ENCODE results near the gene ACCS. TPM values are rescaled to one million over a fixed set of nuclear protein-coding genes. Genes with fewer than 3 reads are reported as not detected.

ACCS gene
- total RNA-seq, 2 donors from 2014 or later, result 10.6 to 16.6 TPM

DNA sequence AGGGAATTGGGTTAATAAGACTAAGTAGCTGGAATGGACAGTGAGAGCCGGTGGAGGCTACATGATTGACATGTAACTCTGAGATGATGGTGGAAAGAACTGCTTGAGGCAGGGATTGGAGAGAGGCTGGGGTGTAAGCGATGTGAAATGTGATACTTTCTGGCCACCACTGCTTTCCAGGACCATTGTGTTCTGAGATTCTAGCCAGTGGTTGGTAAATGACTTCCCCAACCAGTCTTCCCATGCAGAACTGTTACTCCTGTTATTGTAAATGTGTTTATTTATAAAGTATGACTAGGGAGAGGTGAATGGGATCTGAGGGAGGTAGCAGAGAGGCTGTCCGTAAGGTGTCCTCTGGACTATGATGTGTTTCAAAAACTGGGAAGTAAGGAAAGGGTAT lies 47.5 kb downstream of the ACCS start:
- 86 to 100% methylated on average over 1 to 3 of the region's 3 CpGs for WGBS, 2 experiments (ENCODE audit: insufficient coverage in 1 of 2, insufficient read length in 1 of 2)
- H3K27ac ChIP-seq (ENCODE audit: low read depth, low read length), result no peak overlapping the region
- Mint-ChIP-seq H3K4me1 (peaks cover 1% of the 10 kb centered on the region), H3K4me3 (no peak overlapping the region), H3K9me3 (no peaks in the 10 kb centered on the region), H3K36me3 (ENCODE audit: low read depth) (peaks cover 34% of the 10 kb centered on the region), H3K27ac (no peak overlapping the region), H3K27me3 (ENCODE audit: insufficient read depth) (no peaks in the 10 kb centered on the region)
- TF ChIP-seq, protein P1, sequence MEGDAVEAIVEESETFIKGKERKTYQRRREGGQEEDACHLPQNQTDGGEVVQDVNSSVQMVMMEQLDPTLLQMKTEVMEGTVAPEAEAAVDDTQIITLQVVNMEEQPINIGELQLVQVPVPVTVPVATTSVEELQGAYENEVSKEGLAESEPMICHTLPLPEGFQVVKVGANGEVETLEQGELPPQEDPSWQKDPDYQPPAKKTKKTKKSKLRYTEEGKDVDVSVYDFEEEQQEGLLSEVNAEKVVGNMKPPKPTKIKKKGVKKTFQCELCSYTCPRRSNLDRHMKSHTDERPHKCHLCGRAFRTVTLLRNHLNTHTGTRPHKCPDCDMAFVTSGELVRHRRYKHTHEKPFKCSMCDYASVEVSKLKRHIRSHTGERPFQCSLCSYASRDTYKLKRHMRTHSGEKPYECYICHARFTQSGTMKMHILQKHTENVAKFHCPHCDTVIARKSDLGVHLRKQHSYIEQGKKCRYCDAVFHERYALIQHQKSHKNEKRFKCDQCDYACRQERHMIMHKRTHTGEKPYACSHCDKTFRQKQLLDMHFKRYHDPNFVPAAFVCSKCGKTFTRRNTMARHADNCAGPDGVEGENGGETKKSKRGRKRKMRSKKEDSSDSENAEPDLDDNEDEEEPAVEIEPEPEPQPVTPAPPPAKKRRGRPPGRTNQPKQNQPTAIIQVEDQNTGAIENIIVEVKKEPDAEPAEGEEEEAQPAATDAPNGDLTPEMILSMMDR (conservative IDR thresholded peaks at IDR 0.05), result no peak
- no peak overlapping the region for H3K4me3 ChIP-seq (ENCODE audit: low read length)
- H3K9ac ChIP-seq (ENCODE audit: extremely low read depth, low read length, poor library complexity, severe bottlenecking), result no peak overlapping the region
- no peak for DNase-seq
- H3K9me3 ChIP-seq (ENCODE audit: control insufficient read depth, low read length), result no peaks in the 10 kb centered on the region
- peaks cover 50% of the 10 kb centered on the region for H3K36me3 ChIP-seq (ENCODE audit: control insufficient read depth, insufficient read depth, low read length)
- H3K27me3 ChIP-seq (ENCODE audit: control insufficient read depth, insufficient read depth, low read length, poor library complexity, severe bottlenecking), result no peaks in the 10 kb centered on the region
- no peaks in the 10 kb centered on the region for H3K4me1 ChIP-seq (ENCODE audit: control insufficient read depth, insufficient read depth, low read length)

DNA sequence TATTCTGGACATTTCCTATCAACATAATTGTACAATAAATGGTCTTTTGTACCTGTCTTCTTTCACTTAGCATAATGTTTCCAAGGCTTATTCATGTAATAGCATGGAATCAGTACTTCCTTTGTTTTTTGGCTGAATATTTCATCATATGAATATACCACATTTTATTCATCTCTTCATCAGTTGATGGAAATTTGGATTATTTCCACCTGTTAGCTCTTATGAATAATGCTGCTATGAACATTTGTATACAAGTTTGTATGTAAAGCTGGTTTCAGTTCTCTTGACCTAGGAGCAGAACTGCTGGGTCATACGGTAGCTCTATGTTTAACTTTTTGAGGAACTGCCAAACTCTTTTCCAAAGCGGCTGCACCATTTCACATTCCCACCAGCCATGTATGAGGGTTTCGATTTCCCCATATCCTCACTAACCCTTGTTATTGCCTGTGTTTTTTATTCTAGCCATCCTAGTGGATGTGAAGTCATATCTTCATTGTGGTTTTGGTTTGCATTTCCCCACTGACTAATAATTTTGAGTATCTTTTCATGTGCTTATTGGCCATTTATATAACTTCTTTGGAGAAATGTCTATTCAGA lies 50.3 kb downstream of the ACCS start:
- TF ChIP-seq, protein P1 (conservative IDR thresholded peaks at IDR 0.05), result no peak
- H3K4me3 ChIP-seq (ENCODE audit: low read length), result no peak overlapping the region
- no peak overlapping the region for H3K27ac ChIP-seq (ENCODE audit: low read depth, low read length)
- no peak overlapping the region for H3K9ac ChIP-seq (ENCODE audit: extremely low read depth, low read length, poor library complexity, severe bottlenecking)
- no peaks in the 10 kb centered on the region for H3K9me3 Mint-ChIP-seq
- H3K27me3 ChIP-seq (ENCODE audit: control insufficient read depth, insufficient read depth, low read length, poor library complexity, severe bottlenecking), result no peaks in the 10 kb centered on the region
- H3K27me3 Mint-ChIP-seq (ENCODE audit: insufficient read depth), result no peaks in the 10 kb centered on the region
- no peak overlapping the region for H3K27ac Mint-ChIP-seq
- no peaks in the 10 kb centered on the region for H3K4me1 Mint-ChIP-seq
- H3K36me3 Mint-ChIP-seq (ENCODE audit: low read depth), result peaks cover 32% of the 10 kb centered on the region
- no peaks in the 10 kb centered on the region for H3K9me3 ChIP-seq (ENCODE audit: control insufficient read depth, low read length)
- no peak overlapping the region for H3K4me3 Mint-ChIP-seq
- DNase-seq, result no peak
- 80 to 95% methylated on average over 1 to 3 of the region's 3 CpGs for WGBS, 2 experiments (ENCODE audit: insufficient coverage in 1 of 2, insufficient read length in 1 of 2)
- peaks cover 41% of the 10 kb centered on the region for H3K36me3 ChIP-seq (ENCODE audit: control insufficient read depth, insufficient read depth, low read length)
- H3K4me1 ChIP-seq (ENCODE audit: control insufficient read depth, insufficient read depth, low read length), result no peaks in the 10 kb centered on the region

DNA sequence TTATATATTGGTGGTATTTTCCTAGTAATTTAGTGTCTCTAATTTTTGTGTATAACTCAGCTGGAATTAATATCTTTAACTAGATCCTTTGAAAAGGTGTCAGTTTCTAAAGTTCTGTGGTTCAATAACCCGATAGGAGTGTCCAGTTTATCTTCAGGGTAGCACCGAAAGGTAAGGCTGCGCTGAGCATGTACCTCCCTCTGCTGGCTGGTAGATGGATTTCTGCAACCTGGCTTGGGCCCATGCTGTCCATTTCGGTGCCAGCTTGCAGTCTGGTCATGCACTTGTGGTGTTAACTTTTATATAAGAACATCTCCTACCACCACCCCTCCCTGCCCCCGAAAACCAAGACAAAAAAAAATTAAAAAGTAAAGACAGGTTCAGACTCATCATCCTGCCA lies 54.1 kb downstream of the ACCS start:
- no peaks in the 10 kb centered on the region for H3K9me3 Mint-ChIP-seq
- peak; percentile 53 for DNase-seq

More for the DNA sequence above, 54.1 kb downstream of the ACCS start:
- H3K4me1 Mint-ChIP-seq, result no peaks in the 10 kb centered on the region
- Histone ChIP-seq H3K36me3 (ENCODE audit: control insufficient read depth, insufficient read depth, low read length) (peaks cover 24% of the 10 kb centered on the region), H3K4me1 (ENCODE audit: control insufficient read depth, insufficient read depth, low read length) (no peaks in the 10 kb centered on the region), H3K27ac (ENCODE audit: low read depth, low read length) (no peak overlapping the region), H3K9ac (ENCODE audit: extremely low read depth, low read length, poor library complexity, severe bottlenecking) (no peak overlapping the region), H3K4me3 (ENCODE audit: low read length) (no peak overlapping the region), H3K9me3 (ENCODE audit: control insufficient read depth, low read length) (no peaks in the 10 kb centered on the region), H3K27me3 (ENCODE audit: control insufficient read depth, insufficient read depth, low read length, poor library complexity, severe bottlenecking) (no peaks in the 10 kb centered on the region)
- H3K27ac Mint-ChIP-seq, result no peak overlapping the region
- 88 to 93% methylated on average over 3 to 5 of the region's 5 CpGs for WGBS, 2 experiments (ENCODE audit: insufficient coverage in 1 of 2, insufficient read length in 1 of 2)
- H3K36me3 Mint-ChIP-seq (ENCODE audit: low read depth), result peaks cover 29% of the 10 kb centered on the region
- no peaks in the 10 kb centered on the region for H3K27me3 Mint-ChIP-seq (ENCODE audit: insufficient read depth)
- H3K4me3 Mint-ChIP-seq, result no peak overlapping the region
- TF ChIP-seq, protein P1 (conservative IDR thresholded peaks at IDR 0.05), result peak; percentile 74

Measured in endodermal cell (in vitro differentiated cells).